Frontal cortex (tissue), 4 donors: ENCODE data around the gene DDB1. TPM values are rescaled to one million over a fixed set of nuclear protein-coding genes. Genes with fewer than 3 reads are reported as not detected.
"Not testable (repeated sequence)": the region's sequence is repeated elsewhere in the genome, so short reads cannot be mapped to it uniquely, and the experiment has no call there.

ENCODE experiments used
- DNase-seq, 2 donors: peaks; one replicate each; pipeline ENCODE4 v3.0.0; 2012; ENCODE audit warnings: low spot score in 2 of 2
- FAIRE-seq: peaks from 2 replicates; lab custom pipeline; 2012; peaks lifted over from hg19 to GRCh38; lab: Jason Lieb, UNC
- total RNA-seq: library from RNA; depleted of rRNA; stranded (reverse); fragments of >200 nt; gene quantifications from one replicate; pipeline ENCODE4 v1.2.3, GENCODE V29; 2014
- donor health status: control.
- donor health status: control.
- donor health status: control.

Gene DDB1
- total RNA-seq, 1 donor from 2014 or later, result 223 TPM

DNA sequence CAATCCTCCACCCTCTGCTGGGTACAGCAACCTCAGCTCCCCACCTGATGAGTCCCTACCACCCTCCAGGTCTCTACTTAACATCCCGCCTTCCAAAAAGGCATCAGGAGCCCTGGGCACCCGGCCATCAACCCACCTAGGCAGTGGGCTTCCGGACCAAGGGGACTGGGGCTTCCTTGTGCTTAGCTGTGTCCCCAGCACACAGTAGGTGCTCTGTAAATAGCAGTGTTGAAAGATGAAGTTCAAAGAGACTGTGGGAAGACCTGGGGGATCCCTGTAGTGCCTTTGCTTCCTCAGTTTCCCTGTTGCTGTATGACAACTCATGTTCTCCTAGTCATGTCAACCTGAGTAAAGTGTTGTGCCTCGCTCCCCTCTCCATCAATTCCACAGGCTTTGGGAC lies 58.8 kb downstream of the DDB1 start:
- no peak for FAIRE-seq
- DNase-seq, result no peak

DNA sequence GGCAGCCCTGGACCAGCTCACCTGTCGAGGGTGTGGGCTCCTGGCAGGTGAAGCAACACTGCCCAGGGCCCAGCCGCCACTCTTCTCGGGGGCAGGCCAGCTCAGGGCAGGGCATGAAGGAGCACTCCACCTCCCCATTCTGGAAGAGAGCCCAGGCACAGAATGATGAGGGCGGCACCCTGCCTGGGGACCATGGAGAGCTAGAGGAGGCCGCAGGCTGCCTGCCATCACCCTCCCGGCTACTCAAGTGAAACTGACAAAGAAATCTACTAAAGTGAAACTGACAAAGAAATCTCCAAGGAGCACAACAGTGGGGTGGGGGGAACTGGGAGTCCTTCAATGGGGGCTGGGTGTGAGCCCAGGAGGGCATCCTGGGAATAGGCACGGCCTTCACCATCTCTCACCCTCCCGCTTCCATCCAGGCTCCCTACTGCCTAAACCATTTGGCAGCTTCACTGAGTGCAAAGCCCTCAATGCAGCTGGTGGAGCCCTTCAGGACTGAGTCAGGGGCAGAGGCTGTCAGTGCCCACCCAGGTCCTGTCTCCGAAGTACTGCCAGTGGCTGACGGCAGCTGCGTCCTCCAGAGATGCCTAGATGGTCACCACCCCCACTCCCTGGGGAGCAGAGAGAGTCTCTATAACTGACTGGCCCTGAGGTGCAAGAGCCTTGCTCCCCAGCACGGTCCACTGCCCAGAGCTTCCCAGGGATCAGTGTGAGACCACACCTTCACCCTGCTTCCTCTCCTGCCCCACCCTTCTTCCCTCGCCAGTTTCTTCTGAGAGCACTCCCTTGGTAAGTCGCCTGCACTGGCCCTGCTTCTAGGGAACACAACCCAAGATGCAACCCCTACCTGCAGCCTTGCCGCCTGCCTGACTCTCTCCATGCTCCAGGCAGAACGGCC lies 59.5 kb downstream of the DDB1 start:
- DNase-seq (peak in 1 of 2 donors; percentile 31), FAIRE-seq (no peak)

GRCh38 chr11:61272731-61273130 lies 60.2 kb downstream of the DDB1 start:
- DNase-seq, result no peak
- no peak for FAIRE-seq

- no peak for FAIRE-seq
- DNase-seq, result no peak
Measured at GRCh38 chr11:61270354-61271076, 62.4 kb downstream of the DDB1 start.

GRCh38 chr11:61268588-61269250 lies 64.2 kb downstream of the DDB1 start:
- no peak for DNase-seq
- no peak for FAIRE-seq

GRCh38 chr11:61267437-61267841 lies 65.5 kb downstream of the DDB1 start:
- DNase-seq (no peak), FAIRE-seq (no peak)

DNA sequence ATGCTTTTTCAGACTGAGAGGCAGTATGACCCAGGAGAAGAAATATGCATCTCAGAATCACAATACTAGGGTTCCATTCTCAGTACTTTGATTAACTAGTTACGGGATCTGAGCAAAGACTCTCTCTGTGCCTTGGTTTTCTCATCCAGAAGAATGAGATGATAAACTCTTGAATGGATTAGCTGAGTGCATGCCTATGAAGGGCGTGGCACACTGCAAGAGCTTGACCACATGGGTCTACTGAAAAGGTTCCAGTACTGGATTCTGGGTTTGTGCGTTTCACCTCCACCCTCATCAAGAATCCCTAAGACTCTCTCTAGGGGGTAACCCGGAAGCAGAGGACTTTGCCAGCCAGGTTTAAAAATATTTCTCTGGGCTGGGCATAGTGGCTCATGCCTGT lies 66.3 kb downstream of the DDB1 start:
- no peak for FAIRE-seq
- no peak for DNase-seq

- FAIRE-seq, result no peak
- DNase-seq, result no peak
Measured at GRCh38 chr11:61265357-61265756, 67.5 kb downstream of the DDB1 start.

DNA sequence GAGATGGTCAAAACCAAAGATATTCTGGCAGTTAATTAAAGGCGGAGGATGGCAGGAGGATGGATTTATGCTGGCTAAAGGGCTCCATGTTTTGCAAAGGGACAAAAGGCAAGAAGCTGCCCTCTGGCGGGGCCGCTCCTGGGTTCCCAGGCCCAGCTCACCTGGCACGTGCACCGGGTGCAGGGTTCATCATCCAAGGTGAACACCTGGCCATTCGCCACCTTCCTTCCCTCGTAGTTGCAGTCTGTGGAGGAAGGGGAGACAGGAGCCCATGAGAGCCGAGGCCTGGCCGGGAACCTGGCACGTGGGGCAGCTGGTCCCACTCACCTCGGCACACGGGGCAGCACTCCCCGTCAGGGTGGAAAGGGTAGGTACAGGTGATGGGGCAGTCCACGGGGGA lies 68.1 kb downstream of the DDB1 start:
- no peak for DNase-seq
- FAIRE-seq, result no peak

- no peak for FAIRE-seq
- DNase-seq, result no peak
Measured at GRCh38 chr11:61264371-61264770, 68.5 kb downstream of the DDB1 start.

DNA sequence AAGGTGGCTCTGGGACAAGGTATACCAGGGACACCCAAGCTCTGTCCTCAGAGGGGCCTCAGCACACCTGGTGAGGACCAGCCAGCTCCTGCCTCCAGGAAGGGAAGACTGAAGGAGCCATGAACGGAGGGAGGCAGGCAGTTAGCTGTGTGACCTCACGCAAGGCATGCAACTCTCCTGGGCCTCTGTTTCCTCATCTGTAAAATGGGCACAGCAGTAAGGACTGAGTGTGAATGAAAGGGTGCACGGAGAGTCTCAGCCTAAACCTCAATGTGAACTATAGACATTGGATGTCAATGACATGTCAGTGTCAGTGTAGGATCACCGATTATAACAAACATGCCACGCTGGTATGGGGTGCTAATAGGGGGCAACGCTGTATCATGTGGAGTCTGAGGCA lies 73.5 kb downstream of the DDB1 start:
- FAIRE-seq (no peak), DNase-seq (no peak)

GRCh38 chr11:61258546-61258945 lies 74.4 kb downstream of the DDB1 start:
- no peak for DNase-seq
- FAIRE-seq, result no peak

DNA sequence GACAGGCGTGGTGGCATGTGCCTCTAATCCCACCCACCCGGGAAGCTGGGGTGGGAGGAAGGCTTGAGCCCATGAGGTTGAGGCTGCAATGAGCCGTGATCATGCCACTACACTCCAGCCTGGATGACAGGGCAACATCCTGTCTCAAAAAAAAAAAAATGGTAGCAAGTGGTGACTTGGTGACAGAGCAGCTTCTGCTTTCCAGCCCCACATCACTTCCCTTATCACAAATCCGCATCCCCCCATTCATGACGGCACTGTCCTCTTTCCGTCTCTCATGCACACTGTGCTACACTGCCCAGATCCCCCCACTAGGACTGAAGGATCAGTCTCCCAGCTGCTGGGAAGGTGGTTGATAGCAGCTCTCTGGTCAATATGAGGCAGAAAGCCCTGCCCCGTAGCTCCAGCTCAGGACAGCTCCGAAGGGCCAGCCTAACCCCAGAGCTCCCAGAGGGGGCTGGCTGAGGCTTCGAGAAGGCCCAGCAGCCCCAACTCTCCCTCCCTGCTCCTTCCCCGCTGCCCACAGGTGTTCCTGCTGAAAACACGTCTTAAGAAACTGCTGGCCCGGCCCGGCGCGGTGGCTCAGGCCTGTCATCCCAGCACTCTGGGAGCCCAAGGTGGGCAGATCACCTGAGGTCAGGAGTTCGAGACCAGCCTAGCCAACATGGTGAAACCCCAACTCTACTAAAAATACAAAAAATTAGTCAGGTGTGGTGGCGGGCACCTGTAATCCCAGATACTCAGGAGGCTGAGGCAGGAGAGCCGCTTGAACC lies 76.0 kb downstream of the DDB1 start:
- DNase-seq (no peak), FAIRE-seq (no peak)

- FAIRE-seq (no peak), DNase-seq (peak; percentile 48 to 78)
Measured at GRCh38 chr11:61254403-61255025, 78.4 kb downstream of the DDB1 start.

DNA sequence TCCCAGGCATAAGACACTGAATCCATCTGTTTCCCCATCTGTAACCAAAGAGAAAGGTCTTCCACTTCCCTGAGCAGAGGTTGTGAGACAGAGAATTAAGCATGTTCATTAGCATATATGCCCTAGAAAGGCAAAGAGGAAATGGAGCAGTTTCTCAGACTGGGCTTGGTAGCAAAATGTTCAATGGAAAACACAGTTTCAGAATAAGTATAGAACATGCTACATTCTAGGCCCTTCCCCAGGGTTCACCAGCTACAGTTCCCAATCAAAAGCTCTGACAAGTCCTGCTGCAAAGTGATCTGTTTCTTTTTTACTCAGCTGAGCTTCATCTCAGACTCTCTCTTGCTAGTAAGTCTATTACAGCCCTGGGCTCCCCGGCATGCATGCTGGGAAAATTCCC lies 80.6 kb downstream of the DDB1 start:
- not testable (repeated sequence) for FAIRE-seq, DNase-seq

DNA sequence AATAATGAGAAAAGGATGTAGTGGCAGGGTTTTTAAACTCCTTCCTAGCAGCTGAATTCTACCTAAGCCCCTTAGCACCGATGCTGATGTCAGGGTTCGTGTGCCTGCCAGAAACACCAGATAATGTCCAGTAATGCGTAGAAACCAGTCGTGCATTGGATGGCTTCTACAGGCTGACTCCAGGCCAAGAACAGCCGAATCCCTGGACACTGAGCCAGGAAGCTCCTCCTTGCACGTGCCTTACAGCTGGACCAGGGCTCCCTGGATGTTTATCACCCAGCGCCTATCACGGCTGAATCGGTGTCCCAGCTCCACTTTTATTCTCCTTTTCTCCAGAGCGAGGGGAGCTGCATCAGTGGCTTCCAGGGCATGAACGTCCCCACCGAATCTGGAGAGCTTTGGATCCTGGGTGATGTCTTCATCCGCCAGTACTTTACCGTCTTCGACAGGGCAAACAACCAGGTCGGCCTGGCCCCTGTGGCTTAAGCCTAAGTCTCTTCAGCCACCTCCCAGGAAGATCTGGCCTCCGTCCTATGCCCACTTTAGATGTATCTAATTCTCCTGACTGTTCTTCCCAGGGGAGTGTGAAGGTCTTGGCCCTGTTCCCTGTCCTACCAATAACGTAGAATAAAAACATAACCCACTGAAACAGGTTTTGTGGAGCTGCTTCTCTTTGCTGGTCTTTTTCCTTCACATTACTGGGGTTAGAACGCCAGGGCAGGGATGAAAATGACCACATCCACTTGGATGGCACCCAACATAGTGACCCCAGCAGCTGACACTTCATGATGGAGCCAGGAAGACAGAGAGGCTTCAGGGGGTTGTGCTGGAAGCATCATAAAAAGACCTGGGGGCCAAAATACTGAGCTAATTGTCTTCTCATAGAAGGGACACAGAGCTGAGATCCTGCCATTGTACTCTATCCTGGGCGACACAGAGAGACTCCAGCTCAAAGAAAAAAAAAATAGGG lies 81.8 kb downstream of the DDB1 start:
- not testable (repeated sequence) for FAIRE-seq, DNase-seq
